Measurements from ENCODE around the gene PIK3AP1.

DNA sequence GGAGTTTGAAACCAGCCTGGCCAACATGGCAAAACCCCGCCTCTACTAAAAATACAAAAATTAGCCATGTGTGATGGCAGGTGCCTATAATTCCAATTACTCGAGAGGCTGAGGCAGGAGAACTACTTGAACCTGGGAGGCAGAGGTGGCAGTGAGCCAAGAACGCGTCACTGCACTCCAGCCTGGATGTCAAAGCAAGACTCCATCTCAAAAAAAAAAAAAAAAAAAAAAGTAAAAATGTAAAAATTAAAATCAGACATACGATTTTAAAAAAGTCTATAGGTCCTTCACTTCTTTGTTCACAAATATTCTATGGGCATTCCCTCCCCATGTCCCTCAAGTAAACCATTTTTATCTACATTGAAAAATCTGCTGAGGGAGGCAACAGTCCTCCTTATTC, 171.7 kb downstream of the PIK3AP1 start:
- no peak for TF ChIP-seq EP300 (IDR thresholded peaks at IDR 0.05; ENCODE audit: borderline replicate concordance in 1 of 2, low read depth in 1 of 2, low read length in 1 of 2)
- TF ChIP-seq, protein P1, sequence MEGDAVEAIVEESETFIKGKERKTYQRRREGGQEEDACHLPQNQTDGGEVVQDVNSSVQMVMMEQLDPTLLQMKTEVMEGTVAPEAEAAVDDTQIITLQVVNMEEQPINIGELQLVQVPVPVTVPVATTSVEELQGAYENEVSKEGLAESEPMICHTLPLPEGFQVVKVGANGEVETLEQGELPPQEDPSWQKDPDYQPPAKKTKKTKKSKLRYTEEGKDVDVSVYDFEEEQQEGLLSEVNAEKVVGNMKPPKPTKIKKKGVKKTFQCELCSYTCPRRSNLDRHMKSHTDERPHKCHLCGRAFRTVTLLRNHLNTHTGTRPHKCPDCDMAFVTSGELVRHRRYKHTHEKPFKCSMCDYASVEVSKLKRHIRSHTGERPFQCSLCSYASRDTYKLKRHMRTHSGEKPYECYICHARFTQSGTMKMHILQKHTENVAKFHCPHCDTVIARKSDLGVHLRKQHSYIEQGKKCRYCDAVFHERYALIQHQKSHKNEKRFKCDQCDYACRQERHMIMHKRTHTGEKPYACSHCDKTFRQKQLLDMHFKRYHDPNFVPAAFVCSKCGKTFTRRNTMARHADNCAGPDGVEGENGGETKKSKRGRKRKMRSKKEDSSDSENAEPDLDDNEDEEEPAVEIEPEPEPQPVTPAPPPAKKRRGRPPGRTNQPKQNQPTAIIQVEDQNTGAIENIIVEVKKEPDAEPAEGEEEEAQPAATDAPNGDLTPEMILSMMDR (IDR thresholded peaks at IDR 0.05) = no peak
- no peak for TF ChIP-seq GABPA (IDR thresholded peaks at IDR 0.05; ENCODE audit: low read depth)
- TF ChIP-seq RFX5 (IDR thresholded peaks at IDR 0.05; ENCODE audit: low read length) = no peak
- no peak for TF ChIP-seq SIN3A (IDR thresholded peaks at IDR 0.05; ENCODE audit: borderline replicate concordance, low read depth, low read length)
- no peak for TF ChIP-seq FOXJ3 (CRISPR knock-in tag; IDR thresholded peaks at IDR 0.05)
- TF ChIP-seq, protein P2, sequence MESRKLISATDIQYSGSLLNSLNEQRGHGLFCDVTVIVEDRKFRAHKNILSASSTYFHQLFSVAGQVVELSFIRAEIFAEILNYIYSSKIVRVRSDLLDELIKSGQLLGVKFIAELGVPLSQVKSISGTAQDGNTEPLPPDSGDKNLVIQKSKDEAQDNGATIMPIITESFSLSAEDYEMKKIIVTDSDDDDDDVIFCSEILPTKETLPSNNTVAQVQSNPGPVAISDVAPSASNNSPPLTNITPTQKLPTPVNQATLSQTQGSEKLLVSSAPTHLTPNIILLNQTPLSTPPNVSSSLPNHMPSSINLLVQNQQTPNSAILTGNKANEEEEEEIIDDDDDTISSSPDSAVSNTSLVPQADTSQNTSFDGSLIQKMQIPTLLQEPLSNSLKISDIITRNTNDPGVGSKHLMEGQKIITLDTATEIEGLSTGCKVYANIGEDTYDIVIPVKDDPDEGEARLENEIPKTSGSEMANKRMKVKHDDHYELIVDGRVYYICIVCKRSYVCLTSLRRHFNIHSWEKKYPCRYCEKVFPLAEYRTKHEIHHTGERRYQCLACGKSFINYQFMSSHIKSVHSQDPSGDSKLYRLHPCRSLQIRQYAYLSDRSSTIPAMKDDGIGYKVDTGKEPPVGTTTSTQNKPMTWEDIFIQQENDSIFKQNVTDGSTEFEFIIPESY (IDR thresholded peaks at IDR 0.05; ENCODE audit: borderline replicate concordance, low read depth) = no peak
- no peak for TF ChIP-seq EZH2phosphoT487 (IDR thresholded peaks at IDR 0.05; ENCODE audit: borderline replicate concordance, low read depth)
- TF ChIP-seq, protein P3, sequence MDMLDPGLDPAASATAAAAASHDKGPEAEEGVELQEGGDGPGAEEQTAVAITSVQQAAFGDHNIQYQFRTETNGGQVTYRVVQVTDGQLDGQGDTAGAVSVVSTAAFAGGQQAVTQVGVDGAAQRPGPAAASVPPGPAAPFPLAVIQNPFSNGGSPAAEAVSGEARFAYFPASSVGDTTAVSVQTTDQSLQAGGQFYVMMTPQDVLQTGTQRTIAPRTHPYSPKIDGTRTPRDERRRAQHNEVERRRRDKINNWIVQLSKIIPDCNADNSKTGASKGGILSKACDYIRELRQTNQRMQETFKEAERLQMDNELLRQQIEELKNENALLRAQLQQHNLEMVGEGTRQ (IDR thresholded peaks at IDR 0.05; ENCODE audit: borderline replicate concordance, low read depth, low read length) = no peak
- TF ChIP-seq, protein P4, sequence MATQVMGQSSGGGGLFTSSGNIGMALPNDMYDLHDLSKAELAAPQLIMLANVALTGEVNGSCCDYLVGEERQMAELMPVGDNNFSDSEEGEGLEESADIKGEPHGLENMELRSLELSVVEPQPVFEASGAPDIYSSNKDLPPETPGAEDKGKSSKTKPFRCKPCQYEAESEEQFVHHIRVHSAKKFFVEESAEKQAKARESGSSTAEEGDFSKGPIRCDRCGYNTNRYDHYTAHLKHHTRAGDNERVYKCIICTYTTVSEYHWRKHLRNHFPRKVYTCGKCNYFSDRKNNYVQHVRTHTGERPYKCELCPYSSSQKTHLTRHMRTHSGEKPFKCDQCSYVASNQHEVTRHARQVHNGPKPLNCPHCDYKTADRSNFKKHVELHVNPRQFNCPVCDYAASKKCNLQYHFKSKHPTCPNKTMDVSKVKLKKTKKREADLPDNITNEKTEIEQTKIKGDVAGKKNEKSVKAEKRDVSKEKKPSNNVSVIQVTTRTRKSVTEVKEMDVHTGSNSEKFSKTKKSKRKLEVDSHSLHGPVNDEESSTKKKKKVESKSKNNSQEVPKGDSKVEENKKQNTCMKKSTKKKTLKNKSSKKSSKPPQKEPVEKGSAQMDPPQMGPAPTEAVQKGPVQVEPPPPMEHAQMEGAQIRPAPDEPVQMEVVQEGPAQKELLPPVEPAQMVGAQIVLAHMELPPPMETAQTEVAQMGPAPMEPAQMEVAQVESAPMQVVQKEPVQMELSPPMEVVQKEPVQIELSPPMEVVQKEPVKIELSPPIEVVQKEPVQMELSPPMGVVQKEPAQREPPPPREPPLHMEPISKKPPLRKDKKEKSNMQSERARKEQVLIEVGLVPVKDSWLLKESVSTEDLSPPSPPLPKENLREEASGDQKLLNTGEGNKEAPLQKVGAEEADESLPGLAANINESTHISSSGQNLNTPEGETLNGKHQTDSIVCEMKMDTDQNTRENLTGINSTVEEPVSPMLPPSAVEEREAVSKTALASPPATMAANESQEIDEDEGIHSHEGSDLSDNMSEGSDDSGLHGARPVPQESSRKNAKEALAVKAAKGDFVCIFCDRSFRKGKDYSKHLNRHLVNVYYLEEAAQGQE (IDR thresholded peaks at IDR 0.05; ENCODE audit: low read depth, low read length) = no peak
